ENCODE data around the gene MAST4. TPM values are rescaled to one million over a fixed set of nuclear protein-coding genes. Genes with fewer than 3 reads are reported as not detected.
A peak's percentile ranks its signal among the peaks of the same experiment; 100 is the strongest.

MAST4 gene
- 4.0 and 4.7 TPM in 2 replicates for total RNA-seq (2014; rRNA removed; shearing (Covaris generic))

DNA sequence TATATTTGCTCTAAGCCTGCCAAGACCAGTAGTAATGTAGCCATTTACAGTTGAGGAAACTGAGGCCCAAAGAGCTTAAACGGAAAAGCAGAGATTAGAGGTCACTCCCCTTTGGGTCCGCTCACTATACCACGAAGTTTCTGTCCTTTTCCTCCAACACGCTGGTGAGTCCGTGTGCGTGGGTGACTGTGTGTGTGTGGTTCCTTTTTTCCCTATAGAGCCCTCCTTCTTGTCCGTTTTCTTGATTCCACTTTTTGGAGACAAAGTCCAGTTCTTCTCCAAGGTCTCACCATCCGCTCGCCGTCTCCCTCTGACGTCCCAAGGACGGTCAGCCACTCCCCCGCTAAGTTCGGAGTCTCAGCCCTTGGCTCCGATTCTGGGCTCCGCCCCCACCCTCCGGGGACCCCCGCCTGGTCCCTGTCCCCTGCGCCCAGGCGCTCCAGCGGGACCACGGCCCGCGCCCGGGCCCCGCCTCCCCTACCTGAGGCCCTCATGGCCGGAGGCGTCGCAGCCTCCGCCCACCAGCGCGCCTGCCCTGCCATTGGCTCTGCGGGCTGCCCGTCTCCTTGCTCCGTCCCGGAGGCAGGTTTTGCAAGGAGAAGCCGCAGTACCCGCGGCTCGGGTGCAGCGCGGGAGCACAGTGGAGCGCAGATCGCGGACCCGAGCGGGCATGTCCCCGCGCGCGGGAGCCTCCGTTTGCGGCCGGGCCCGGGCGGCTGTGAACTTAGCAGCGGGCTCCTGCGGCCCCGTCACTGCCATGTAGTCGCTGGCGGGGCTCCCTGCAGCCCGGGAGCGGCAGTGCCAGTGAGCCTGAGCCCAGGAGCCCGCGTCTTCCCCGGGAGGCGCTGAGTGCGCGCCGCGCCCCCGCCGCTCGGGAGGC, at the start of gene MAST4:
MAST4 (plus strand) TSS at position 638 of the 880 bp plus-strand sequence. CDS start 263 bp downstream, outside the sequence.
- DNase-seq (ENCODE audit: low spot score): peak; percentile 75

DNA sequence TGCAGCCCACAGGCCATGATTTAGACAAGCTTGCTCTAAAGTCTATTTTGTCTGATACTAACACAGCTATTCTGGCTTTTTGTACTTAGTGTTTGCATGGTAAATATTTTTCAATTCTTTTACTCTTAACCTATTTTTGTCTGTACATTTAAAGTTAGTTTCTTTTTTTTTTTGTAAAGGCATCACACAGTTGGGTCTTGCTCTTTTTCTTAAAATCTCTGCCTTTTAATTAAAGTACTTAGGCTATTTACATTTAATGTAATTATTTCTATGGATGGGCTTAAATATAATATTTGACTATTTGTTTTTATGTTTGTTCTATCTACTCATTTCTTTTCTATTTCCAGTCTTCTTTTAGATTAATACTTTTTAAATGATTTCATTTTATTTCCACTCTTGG, 49.7 kb upstream of the MAST4 start:
- no peak for DNase-seq (ENCODE audit: low spot score)

DNA sequence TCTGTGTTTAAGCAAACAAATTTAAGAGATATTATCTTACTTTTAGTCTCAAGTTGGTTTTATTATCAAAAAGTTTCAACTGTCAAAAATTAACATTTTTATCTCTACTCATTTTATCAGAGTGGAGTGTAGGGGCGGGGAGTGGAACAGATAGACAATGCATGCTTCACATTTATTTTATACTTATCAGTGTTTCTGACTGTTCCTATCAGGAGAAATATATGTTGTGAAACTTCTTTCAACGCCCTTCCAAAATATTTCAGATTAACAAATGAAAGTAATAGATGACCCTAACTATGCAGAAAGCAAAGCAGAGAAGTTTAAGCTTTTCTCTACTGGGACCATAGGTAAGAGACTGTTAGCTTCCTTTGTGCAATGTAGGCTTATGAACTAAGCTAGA, 44.9 kb upstream of the MAST4 start:
- DNase-seq (ENCODE audit: low spot score): no peak

GRCh38 chr5:66551945-66552344, 44.2 kb upstream of the MAST4 start:
- DNase-seq (ENCODE audit: low spot score): no peak

DNA sequence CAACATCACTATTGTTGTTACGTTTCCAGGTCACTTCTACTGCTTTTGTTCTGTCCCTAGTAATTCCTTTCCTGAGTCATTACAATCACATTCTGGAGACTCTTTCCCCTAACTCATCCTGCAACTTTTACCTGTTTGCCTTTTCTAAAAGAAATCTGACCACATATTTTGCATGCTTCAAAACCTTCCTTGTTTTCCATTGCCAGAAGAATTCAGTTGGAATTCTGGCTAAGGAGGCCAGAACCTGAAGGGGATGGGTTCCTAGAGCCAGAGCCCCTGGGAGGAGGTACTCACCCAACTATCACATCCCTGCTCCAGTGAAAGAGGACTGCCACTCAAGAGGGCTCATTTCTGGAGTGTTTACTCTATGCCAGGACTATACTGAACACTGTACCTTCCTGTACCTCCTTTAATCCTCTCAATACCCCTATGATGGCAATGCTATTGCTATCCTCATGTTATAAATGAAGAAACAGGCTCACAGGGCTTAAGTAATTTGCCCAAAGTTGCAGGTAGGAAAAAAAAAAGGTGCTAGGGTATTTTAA, 42.8 kb upstream of the MAST4 start:
- DNase-seq (ENCODE audit: low spot score): no peak

DNA sequence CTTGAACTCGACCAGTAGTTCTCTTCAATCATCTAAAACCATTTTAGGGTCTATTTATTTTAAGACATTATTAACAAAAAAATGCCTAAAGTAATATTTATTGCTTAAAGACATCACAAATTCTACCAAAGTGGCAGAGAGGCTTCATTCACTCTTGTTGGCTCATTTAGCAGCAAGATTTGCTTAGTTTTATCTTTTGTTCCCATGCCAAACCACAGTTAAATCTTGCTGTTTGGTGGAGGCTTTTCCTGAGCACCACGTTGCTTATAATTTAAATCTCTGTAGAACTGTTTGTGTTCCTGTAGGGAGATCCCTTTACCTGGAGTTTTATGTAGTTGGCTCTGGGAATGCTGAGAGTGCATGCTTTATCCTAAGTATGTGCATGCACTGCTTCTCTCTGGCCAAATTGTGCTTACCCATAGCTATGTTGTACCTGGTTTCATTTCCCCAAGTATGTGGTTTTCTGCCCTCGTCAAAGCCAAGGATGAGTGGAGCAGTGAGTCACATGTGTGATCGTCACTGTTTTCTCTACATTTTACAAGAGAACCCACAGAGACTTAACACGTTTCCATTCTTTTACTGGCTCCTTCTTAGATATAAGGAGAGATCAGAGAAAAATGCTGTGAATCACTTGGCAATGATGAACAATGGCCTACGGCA, 42.1 kb upstream of the MAST4 start:
- DNase-seq (ENCODE audit: low spot score): no peak

- DNase-seq (ENCODE audit: low spot score): no peak
These were observed 41.3 kb upstream of the MAST4 start for GRCh38 chr5:66554884-66555283.

DNA sequence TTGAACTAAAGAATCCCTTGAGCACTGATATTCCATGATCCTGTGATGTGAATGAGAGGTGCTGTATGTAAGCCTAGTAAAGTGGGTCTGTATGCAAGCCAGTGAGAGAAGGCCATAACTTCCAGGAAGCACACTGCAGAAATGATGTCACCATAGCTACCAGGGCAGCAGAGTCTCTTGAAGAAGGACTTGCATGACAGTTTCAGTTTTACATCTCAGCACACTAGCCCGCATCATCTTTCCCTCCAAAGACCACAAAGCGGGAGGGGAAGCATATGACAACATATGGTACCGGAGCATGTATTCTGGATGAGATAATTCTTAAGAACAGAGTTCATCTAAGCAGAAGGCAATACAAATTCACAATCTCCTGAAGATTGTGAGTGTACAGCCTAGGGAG, 37.6 kb upstream of the MAST4 start:
- no peak for DNase-seq (ENCODE audit: low spot score)

DNA sequence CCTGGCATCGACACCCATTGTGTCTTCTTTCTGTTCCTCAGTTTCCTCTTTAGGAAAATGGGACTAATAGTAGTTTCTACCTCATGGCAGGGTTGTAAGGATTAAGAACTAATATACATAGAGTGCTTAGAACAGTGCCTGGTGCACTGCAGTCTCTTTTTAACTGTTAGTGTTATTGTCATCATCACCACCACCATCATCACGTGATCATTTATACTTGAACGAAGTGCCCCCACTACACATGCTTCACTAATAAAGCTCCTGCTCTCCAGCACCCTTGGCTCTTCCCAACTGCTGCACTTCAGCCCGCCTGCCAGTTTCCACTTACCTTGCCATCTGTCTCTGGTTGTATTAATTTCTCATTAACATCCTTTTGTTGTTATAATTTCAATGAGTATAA, 35.8 kb upstream of the MAST4 start:
- no peak for DNase-seq (ENCODE audit: low spot score)

DNA sequence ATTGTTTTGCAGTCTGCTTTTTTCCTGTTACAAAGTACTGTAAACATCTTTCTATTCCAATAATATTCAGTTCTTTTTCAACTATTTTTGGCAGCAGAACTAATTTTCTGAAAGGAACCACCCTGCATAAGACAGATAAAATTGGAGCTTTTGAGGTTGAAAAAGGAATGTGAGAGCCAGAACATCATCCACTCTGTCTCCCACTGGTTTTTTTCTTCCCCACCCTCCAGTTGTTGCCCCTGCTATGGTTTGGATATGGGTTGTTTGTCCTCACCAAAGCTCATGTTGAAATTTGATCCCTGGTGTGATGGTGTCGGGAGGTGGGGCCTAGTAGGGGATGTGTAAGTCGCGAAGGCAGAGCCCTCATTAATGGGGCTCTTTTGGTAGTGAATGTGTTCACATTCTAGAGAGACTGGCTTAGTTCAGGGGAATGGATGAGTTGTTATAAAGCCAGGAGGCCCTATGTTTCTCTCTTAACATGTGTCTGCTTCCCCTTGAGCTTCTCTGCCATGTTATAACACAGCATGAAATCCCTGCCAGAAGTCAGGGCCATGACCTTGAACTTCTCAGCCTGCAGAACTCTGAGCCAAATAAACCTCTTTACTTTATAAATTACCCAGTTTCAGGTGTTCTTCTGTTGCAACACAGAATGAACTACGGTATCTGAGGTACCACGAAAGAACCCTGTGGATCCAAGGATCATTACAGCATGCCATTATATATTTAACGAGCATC, 34.8 kb upstream of the MAST4 start:
- no peak for DNase-seq (ENCODE audit: low spot score)

DNA sequence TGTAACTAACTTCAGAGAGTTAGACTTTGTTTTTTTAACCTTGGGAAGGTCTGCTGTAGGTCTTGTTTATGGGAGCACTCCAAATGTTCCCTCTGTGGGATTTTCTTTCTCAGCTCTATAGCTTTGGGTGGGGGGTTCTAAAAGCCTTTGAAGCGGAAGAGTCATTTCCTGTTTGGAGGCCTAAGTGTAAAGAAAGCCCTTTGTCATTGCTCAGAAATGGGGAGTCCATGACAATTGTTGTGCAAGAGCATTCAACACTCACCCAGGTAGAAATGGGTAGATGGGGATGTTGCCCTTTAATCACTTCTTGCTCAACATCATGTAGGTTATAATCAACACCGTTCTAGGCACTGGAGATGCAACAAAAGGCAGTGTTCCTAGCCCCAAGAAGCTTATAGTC, 30.3 kb upstream of the MAST4 start:
- no peak for DNase-seq (ENCODE audit: low spot score)

DNA sequence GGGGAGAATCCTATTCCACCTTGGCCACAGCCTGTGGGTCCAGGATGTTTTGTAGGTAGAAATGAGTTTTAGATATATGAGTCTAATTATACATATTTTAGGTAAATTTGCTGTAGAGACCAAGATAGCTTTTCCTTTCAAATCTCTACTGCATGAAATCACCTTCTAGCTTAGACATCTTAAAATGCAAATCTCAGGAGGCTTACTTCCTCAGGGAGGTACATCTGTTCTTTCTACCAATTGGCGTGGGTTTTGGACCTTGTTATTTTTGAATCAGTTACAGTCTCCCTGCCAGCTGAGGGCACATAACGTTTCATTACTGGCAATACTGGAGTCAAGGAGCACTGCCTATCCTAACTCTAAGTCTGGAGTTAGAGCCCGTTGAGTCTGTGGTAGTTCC, 28.7 kb upstream of the MAST4 start:
- no peak for DNase-seq (ENCODE audit: low spot score)

DNA sequence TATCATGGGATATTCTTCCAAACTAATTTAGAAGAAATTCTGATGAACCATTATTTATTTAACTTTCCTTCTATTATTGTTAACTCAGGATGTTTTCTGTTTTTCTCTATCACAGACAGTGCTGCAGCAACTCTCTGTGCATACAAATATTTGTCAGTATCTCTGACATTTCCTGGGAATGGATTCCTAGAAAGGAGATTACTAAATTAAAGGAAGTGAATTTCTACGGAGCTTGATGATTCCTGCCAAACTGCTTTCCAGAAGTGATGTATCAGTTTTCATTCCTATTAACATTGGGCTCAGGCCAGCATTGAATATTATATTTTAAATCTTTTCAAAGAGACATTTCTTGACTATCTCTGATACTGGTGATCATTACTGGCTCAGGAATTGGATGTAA, 26.0 kb upstream of the MAST4 start:
- DNase-seq (ENCODE audit: low spot score): no peak

GRCh38 chr5:66573733-66574132, 22.5 kb upstream of the MAST4 start:
- DNase-seq (ENCODE audit: low spot score): no peak

- DNase-seq (ENCODE audit: low spot score): no peak
These were observed 13.6 kb upstream of the MAST4 start for GRCh38 chr5:66582499-66583165.

- no peak for DNase-seq (ENCODE audit: low spot score)
These were observed 10.9 kb upstream of the MAST4 start for GRCh38 chr5:66585291-66585690.

DNA sequence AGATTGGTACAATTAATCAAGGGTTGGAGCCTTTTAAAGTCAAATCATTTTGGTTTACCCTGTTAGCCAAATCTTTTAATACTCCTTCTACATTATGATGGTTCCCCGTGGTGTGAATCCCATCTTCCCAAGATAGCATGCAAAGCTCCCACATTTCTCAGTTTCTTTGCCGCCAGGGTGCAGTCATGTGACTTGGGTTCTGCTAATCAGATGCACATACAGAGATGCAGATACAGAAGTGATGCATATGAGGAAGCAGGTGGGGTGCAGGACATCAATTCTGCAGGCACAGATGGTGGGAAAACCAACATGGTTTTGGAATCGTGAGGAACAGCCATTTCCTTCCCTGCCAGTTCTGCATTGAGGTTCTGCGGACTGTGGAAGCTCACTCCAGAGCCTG, 8.4 kb upstream of the MAST4 start:
- DNase-seq (ENCODE audit: low spot score): no peak

DNA sequence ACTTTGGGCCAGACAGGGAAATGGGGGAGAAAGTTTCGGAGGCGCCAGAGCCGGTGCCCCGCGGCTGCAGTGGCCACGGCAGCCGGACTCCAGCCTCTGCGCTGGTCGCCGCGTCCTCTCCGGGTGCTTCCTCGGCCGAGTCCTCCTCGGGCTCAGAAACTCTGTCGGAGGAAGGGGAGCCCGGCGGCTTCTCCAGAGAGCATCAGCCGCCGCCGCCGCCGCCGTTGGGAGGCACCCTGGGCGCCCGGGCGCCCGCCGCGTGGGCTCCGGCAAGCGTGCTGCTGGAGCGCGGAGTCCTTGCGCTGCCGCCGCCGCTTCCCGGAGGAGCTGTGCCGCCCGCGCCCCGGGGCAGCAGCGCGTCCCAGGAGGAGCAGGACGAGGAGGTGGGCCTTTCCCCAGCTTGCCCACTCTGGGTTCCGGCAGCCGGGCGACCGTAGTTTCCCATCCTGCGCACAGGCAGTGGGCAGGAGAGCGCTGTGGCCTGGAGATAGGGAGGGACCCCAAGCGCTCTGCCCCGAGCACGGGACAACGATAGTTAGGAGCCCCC, 516 bp downstream of the MAST4 start:
- no peak for DNase-seq (ENCODE audit: low spot score)

DNA sequence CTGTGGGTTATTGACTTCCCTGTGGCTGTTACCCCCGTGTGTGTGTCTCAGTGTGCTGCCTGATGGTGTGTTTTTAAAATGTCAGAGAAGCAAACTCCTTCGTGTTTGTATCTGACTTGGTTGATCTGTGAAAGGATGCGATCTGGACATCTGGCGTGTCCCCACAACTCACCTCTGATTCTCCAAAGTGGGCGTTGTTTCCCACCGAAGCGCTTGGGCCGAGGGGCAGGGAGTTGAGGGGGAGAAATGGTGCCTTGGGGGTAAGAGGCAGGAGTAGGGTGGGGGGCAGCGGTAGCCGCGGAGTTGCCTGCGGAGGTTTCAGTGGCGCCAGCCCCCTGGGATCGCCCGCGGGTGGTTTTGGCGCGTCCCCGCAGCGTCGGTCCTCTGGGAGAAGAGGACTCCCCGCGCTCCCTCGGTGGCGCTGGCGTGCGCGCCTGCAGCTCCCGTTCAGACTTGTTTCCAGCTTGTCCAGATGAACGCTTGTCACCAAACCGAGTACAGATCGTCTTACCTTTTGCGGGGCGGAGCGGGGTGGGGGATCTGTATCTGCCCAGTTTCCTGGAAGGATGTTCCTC, 1.1 kb downstream of the MAST4 start:
- no peak for DNase-seq (ENCODE audit: low spot score)

GRCh38 chr5:66602621-66603020, 6.4 kb downstream of the MAST4 start:
- no peak for DNase-seq (ENCODE audit: low spot score)

- DNase-seq (ENCODE audit: low spot score): no peak
These were observed 7.0 kb downstream of the MAST4 start for GRCh38 chr5:66603164-66603563.

Measured in HT-29 (cell line).